RWPE2 (cell line): Measurements from ENCODE around the gene CLTCL1.

Source experiments
- ATAC-seq: fragments of 200-7000 bp; cut with Tn5 transposase; 3 replicates; pipeline ENCODE4 v1.9.1; 2021; ENCODE audit warnings: low read depth
- DNase-seq: peaks from one replicate; pipeline ENCODE4 v3.0.0-alpha.2; 2020; ENCODE audit warnings: low spot score
- H3K27ac ChIP-seq: fragments of 450-650 bp; 2 replicates; pipeline ENCODE4 v1.5.1; 2017; ENCODE audit warnings: mild to moderate bottlenecking; ENCODE audit not compliant: poor library complexity, severe bottlenecking
- H3K27me3 ChIP-seq: fragments of 250-450 bp; sonication (Bioruptor Pico); 2 replicates; pipeline ENCODE4 v1.5.1; 2021; ENCODE audit warnings: mild to moderate bottlenecking, moderate library complexity; ENCODE audit not compliant: insufficient read depth, poor library complexity, severe bottlenecking
- H3K36me3 ChIP-seq: fragments of 250-450 bp; sonication (Bioruptor Pico); 2 replicates; pipeline ENCODE4 v1.5.1; 2020; ENCODE audit warnings: low read depth, mild to moderate bottlenecking, moderate library complexity
- H3K4me1 ChIP-seq: fragments of 250-450 bp; sonication (Bioruptor Pico); 2 replicates; pipeline ENCODE4 v1.5.1; 2021; ENCODE audit warnings: mild to moderate bottlenecking, moderate library complexity; ENCODE audit not compliant: insufficient read depth, poor library complexity, severe bottlenecking
- H3K4me3 ChIP-seq: fragments of 250-450 bp; sonication (Bioruptor Pico); 2 replicates; pipeline ENCODE4 v1.5.1; 2021; ENCODE audit warnings: mild to moderate bottlenecking, moderate library complexity; ENCODE audit not compliant: severe bottlenecking
- H3K9me3 ChIP-seq: fragments of 250-450 bp; sonication (Bioruptor Pico); 2 replicates; pipeline ENCODE4 v1.5.1; 2021; ENCODE audit warnings: mild to moderate bottlenecking, moderate library complexity; ENCODE audit not compliant: severe bottlenecking
- TF ChIP-seq, protein P1 (sequence below): fragments of 450-650 bp; IDR thresholded peaks from one replicate; pipeline ENCODE4 v1.5.1; 2017; ENCODE audit warnings: mild to moderate bottlenecking, moderate library complexity; ENCODE audit not compliant: poor library complexity, severe bottlenecking

Gene CLTCL1

DNA sequence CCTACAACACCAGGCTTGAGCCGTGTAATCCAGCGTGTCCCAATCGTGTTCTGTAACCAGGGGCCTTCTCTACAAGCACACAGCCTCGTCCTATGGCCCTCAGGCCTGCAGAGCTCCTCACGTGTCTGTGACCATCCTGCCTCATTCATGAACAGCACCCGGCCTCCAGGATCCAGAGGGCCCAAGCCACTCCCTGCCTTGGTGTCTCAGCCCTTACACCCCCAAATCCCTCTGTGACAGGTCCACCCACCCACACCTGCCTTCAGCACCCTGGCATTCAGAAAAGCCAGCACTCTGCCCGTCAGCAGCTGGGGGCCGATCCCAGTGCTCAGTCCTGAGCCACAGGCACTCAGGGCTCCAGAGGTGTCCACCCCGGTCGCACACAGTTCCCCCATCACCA, 154.6 kb downstream of the CLTCL1 start:
- H3K36me3 ChIP-seq = peaks cover 64% of the 10 kb centered on the region
- no peaks in the 10 kb centered on the region for H3K9me3 ChIP-seq
- H3K4me1 ChIP-seq = no peaks in the 10 kb centered on the region
- DNase-seq (no peak), ATAC-seq (no peak)
- no peaks in the 10 kb centered on the region for H3K27me3 ChIP-seq
- TF ChIP-seq, protein P1, sequence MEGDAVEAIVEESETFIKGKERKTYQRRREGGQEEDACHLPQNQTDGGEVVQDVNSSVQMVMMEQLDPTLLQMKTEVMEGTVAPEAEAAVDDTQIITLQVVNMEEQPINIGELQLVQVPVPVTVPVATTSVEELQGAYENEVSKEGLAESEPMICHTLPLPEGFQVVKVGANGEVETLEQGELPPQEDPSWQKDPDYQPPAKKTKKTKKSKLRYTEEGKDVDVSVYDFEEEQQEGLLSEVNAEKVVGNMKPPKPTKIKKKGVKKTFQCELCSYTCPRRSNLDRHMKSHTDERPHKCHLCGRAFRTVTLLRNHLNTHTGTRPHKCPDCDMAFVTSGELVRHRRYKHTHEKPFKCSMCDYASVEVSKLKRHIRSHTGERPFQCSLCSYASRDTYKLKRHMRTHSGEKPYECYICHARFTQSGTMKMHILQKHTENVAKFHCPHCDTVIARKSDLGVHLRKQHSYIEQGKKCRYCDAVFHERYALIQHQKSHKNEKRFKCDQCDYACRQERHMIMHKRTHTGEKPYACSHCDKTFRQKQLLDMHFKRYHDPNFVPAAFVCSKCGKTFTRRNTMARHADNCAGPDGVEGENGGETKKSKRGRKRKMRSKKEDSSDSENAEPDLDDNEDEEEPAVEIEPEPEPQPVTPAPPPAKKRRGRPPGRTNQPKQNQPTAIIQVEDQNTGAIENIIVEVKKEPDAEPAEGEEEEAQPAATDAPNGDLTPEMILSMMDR = no peak
- no peak overlapping the region for H3K27ac ChIP-seq
- H3K4me3 ChIP-seq = no peak overlapping the region

DNA sequence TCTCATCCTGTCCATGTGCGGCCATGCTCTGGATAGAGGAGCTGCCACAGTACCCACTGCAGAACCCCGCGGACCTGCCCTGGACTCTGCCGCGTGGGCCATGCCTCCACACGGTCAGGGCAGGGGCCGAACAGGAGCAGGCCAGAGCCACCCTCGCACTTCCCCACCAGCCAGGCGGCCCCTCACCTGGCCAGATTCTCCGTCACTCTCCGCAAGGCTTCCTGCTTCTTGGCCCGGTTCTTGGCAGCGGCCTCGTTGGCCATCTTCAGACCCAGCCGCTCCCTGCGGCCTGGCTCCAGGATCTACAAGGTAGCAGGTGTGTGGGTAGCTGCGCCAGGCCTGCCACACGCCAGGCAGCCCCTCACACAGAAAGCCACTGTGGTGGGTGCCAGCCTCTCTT, 156.6 kb downstream of the CLTCL1 start:
- TF ChIP-seq, protein P1 = no peak
- Histone ChIP-seq H3K4me1 (peaks cover 3% of the 10 kb centered on the region), H3K27ac (no peak overlapping the region), H3K4me3 (no peak overlapping the region), H3K36me3 (peaks cover 44% of the 10 kb centered on the region), H3K9me3 (no peaks in the 10 kb centered on the region), H3K27me3 (no peaks in the 10 kb centered on the region)
- DNase-seq (no peak), ATAC-seq (no peak)

DNA sequence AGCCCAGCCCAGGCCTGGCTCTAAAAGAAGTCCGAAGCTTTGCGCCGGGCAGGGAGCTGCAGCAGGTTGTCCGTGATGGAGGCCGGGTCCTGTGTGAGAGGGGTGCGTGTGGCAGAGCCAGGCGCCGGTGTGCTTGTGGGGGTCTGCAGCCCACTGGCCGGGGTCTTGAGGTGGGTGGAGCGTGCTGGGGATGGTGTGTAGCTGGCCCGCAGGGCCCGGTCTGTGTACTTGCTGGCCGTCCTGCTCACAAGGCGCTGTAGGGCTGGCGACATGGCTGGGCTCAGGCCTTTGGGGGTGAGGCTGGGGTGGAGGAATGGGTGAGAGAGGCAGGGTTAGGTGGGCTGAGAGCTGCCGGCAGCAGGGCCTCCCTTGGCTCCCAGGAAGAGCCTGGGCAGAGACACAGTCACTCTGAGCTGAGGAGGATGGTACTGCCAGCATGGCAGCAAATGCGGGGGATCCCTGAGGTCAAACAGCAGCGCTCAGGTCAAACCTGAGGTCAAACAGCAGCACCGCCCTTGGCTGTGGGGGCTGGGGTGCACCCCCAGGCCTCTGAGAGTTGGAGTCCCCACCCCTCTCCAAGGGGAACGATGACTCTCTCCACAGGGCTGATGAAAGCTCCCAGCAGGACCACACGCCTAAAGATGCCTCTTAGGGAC, 157.2 kb downstream of the CLTCL1 start:
- Histone ChIP-seq H3K36me3 (peaks cover 41% of the 10 kb centered on the region), H3K27me3 (no peaks in the 10 kb centered on the region), H3K9me3 (no peaks in the 10 kb centered on the region), H3K27ac (no peak overlapping the region), H3K4me1 (peaks cover 9% of the 10 kb centered on the region), H3K4me3 (no peak overlapping the region)
- TF ChIP-seq, protein P1 = no peak
- ATAC-seq = no peak
- DNase-seq = no peak

DNA sequence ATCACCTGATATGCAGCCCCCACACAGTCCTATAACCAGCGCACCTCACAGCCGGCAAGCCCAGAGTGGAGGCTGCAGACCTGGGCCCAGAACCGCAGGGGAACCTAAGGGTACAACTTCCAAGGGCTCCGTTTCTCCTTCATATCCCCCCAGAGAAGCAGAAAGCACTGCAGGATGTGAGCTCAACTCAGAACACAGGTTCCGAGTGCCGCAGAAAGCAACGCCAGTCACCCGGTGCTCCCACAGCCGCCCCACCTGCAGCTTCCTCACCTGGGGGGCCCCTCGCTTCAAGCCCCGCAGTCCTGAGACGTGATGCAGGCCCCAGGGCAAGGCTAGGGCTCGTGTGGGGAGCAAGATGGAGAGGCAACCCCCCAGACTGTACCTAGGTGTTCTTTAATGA, 158.0 kb downstream of the CLTCL1 start:
- TF ChIP-seq, protein P1 = no peak
- Histone ChIP-seq H3K27ac (no peak overlapping the region), H3K4me3 (no peak overlapping the region), H3K9me3 (no peaks in the 10 kb centered on the region), H3K27me3 (no peaks in the 10 kb centered on the region), H3K4me1 (peaks cover 10% of the 10 kb centered on the region), H3K36me3 (peaks cover 33% of the 10 kb centered on the region)
- ATAC-seq = no peak
- no peak for DNase-seq

DNA sequence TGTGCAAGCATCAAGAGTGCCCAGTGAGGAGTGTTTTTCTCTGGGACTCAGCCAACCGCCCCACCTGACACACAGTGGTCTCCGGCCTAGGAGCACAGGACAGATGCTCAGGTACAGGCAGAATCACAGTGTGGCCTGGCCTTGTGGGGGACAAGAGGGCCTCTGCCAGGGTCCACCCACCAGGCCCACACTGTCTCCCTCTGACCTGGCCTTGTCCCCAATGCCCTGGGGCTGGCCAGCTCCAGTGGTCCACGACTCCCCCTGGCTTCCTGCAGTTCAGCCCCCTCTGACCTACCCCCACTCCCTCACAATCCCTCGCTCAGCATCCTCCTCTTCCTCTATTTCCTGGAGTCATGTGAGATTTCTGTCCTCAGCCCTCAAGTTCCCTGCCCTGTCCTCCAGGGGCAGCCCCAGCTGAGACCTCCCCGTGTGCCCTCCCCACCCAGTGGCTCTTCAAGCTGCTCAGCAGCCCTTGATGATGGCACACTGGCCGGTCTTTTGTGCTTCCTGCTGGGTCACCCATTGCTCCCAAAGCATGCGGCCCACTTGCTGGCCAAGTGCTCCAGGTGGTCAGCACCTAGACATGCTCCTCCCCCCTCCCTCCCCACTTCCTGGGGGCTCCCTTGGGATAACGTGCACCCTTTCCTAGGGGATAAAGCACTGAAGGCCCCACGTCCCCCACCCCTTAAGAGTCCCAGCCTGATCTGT, 158.7 kb downstream of the CLTCL1 start:
- Histone ChIP-seq H3K9me3 (no peaks in the 10 kb centered on the region), H3K36me3 (peaks cover 30% of the 10 kb centered on the region), H3K4me3 (no peak overlapping the region), H3K4me1 (peaks cover 10% of the 10 kb centered on the region), H3K27me3 (no peaks in the 10 kb centered on the region), H3K27ac (no peak overlapping the region)
- TF ChIP-seq, protein P1 = no peak
- DNase-seq = no peak
- ATAC-seq = no peak
